Activated naive CD4-positive, alpha-beta T cell treated with anti-CD3 and anti-CD28 coated beads, Interleukin-2, amount 50 U/mL, for 72 hours (primary cell): ENCODE data around the gene RAET1G. TPM values are rescaled to one million over a fixed set of nuclear protein-coding genes. Genes with fewer than 3 reads are reported as not detected.
"Not testable (repeated sequence)": the region's sequence is repeated elsewhere in the genome, so short reads cannot be mapped to it uniquely, and the experiment has no call there.

Experiments
- ATAC-seq, 2 donors: fragments of 150-1000 bp; cut with Tn5 transposase; 2 replicates each; pipeline ENCODE4 v1.10.0; 2021; ENCODE audit warnings: mild to moderate bottlenecking in 2 of 2, moderate library complexity in 2 of 2
- DNase-seq, 2 donors: peaks; one replicate each; pipeline ENCODE4 v3.0.0; 2021 to 2022; ENCODE audit warnings: low spot score in 2 of 2
- H3K27ac Mint-ChIP-seq, 2 donors: one replicate each; pipeline ENCODE4 v1.8.0; 2022; ENCODE audit warnings: mild to moderate bottlenecking in 2 of 2, mixed read lengths in 2 of 2
- H3K36me3 Mint-ChIP-seq, 2 donors: one replicate each; pipeline ENCODE4 v1.8.0; 2022; ENCODE audit warnings: mixed read lengths in 2 of 2
- H3K9me3 Mint-ChIP-seq, 2 donors: one replicate each; pipeline ENCODE4 v1.8.0; 2022; ENCODE audit warnings: mixed read lengths in 2 of 2
- total RNA-seq, 2 donors: library from RNA; stranded (reverse); gene quantifications; one replicate each; pipeline ENCODE4 v1.2.3, GENCODE V29; 2022

RAET1G gene
- total RNA-seq, 2 donors from 2014 or later, result not detected

GRCh38 chr6:149909701-149910470 lies 13.0 kb downstream of the RAET1G start:
- peaks cover 6 to 14% of the 10 kb centered on the region in 2 donors for H3K36me3 Mint-ChIP-seq
- DNase-seq (no peak), ATAC-seq (no peak)
- H3K9me3 Mint-ChIP-seq, result peaks cover 6 to 13% of the 10 kb centered on the region in 2 donors
- H3K27ac Mint-ChIP-seq, result no peak overlapping the region

GRCh38 chr6:149908480-149908879 lies 14.4 kb downstream of the RAET1G start:
- H3K27ac Mint-ChIP-seq, DNase-seq, ATAC-seq: not testable (repeated sequence)
- peaks cover 6 to 13% of the 10 kb centered on the region in 2 donors for H3K9me3 Mint-ChIP-seq
- H3K36me3 Mint-ChIP-seq, result peaks cover 6 to 14% of the 10 kb centered on the region in 2 donors

- ATAC-seq (no peak), DNase-seq (no peak)
- Mint-ChIP-seq H3K9me3 (peaks cover 6 to 13% of the 10 kb centered on the region in 2 donors), H3K36me3 (peaks cover 6 to 14% of the 10 kb centered on the region in 2 donors), H3K27ac (no peak overlapping the region)
Measured at GRCh38 chr6:149907317-149907716, 15.6 kb downstream of the RAET1G start.

GRCh38 chr6:149906405-149906804 lies 16.5 kb downstream of the RAET1G start:
- no peak for ATAC-seq
- H3K9me3 Mint-ChIP-seq, result peaks cover 6 to 13% of the 10 kb centered on the region in 2 donors
- no peak for DNase-seq
- no peak overlapping the region for H3K27ac Mint-ChIP-seq
- peaks cover 6 to 14% of the 10 kb centered on the region in 2 donors for H3K36me3 Mint-ChIP-seq

GRCh38 chr6:149905911-149906371 lies 17.0 kb downstream of the RAET1G start:
- Mint-ChIP-seq H3K36me3 (peaks cover 6 to 14% of the 10 kb centered on the region in 2 donors), H3K9me3 (peaks cover 6 to 13% of the 10 kb centered on the region in 2 donors), H3K27ac (no peak overlapping the region)
- ATAC-seq (no peak), DNase-seq (no peak)

GRCh38 chr6:149905371-149905910 lies 17.5 kb downstream of the RAET1G start:
- ATAC-seq, result no peak
- H3K27ac Mint-ChIP-seq, result peak overlapping the region in 1 of 2 donors; percentile 31
- H3K9me3 Mint-ChIP-seq, result peaks cover 6 to 13% of the 10 kb centered on the region in 2 donors

GRCh38 chr6:149904661-149905370 lies 18.1 kb downstream of the RAET1G start:
- ATAC-seq, result no peak
- peak overlapping the region in 1 of 2 donors; percentile 31 for H3K27ac Mint-ChIP-seq

More at GRCh38 chr6:149905371-149905910, 17.5 kb downstream of the RAET1G start:
- H3K36me3 Mint-ChIP-seq, result peaks cover 6 to 14% of the 10 kb centered on the region in 2 donors
- no peak for DNase-seq

GRCh38 chr6:149903938-149904611 lies 18.8 kb downstream of the RAET1G start:
- Mint-ChIP-seq H3K36me3 (peaks cover 6 to 11% of the 10 kb centered on the region in 2 donors), H3K27ac (no peak overlapping the region), H3K9me3 (peaks cover 6 to 13% of the 10 kb centered on the region in 2 donors)
- no peak for DNase-seq
- no peak for ATAC-seq

More at GRCh38 chr6:149904661-149905370, 18.1 kb downstream of the RAET1G start:
- Mint-ChIP-seq H3K9me3 (peaks cover 6 to 13% of the 10 kb centered on the region in 2 donors), H3K36me3 (peaks cover 6 to 14% of the 10 kb centered on the region in 2 donors)
- DNase-seq, result no peak

- ATAC-seq (no peak), DNase-seq (no peak)
- Mint-ChIP-seq H3K9me3 (no peaks in the 10 kb centered on the region), H3K36me3 (no peaks in the 10 kb centered on the region), H3K27ac (no peak overlapping the region)
Measured at GRCh38 chr6:149901444-149902140, 21.3 kb downstream of the RAET1G start.

- ATAC-seq (no peak), DNase-seq (no peak)
- Mint-ChIP-seq H3K9me3 (no peaks in the 10 kb centered on the region), H3K36me3 (no peaks in the 10 kb centered on the region), H3K27ac (no peak overlapping the region)
Measured at GRCh38 chr6:149900620-149901443, 22.1 kb downstream of the RAET1G start.

GRCh38 chr6:149899926-149900619 lies 22.8 kb downstream of the RAET1G start:
- no peaks in the 10 kb centered on the region for H3K36me3 Mint-ChIP-seq
- no peak for DNase-seq
- H3K27ac Mint-ChIP-seq, result no peak overlapping the region
- no peaks in the 10 kb centered on the region for H3K9me3 Mint-ChIP-seq
- no peak for ATAC-seq

- H3K27ac Mint-ChIP-seq, result no peak overlapping the region
- no peaks in the 10 kb centered on the region for H3K36me3 Mint-ChIP-seq
- DNase-seq (no peak), ATAC-seq (no peak)
- no peaks in the 10 kb centered on the region for H3K9me3 Mint-ChIP-seq
Measured at GRCh38 chr6:149899486-149899885, 23.4 kb downstream of the RAET1G start.

- H3K36me3 Mint-ChIP-seq, result no peaks in the 10 kb centered on the region
- ATAC-seq (no peak), DNase-seq (no peak)
- no peaks in the 10 kb centered on the region for H3K9me3 Mint-ChIP-seq
- H3K27ac Mint-ChIP-seq, result peak overlapping the region in 1 of 2 donors; percentile 37
Measured at GRCh38 chr6:149898966-149899365, 24.0 kb downstream of the RAET1G start.

- ATAC-seq (no peak), DNase-seq (no peak)
- Mint-ChIP-seq H3K9me3 (no peaks in the 10 kb centered on the region), H3K27ac (peak within 1 kb of the TSS in 1 of 2 donors; percentile 37), H3K36me3 (no peaks in the 10 kb centered on the region)
Measured at GRCh38 chr6:149897855-149898744, 24.8 kb downstream of the RAET1G start, which contains the start of gene RAET1E. Gene RAET1E, minus strand, starts transcription at chr6:149898113. Its CDS starts 7,212 bp downstream, at chr6:149890901.
